Fibroblast of lung (primary cell): Measurements from ENCODE around the gene TSPAN16.

Experiments used
- CTCF ChIP-seq, 2 donors: IDR thresholded peaks in 1 of 2; conservative IDR thresholded peaks in 1 of 2; 1 replicate in 1 of 2; 2 replicates in 1 of 2; pipeline ENCODE4 v1.5.1; 2011 to 2012; ENCODE audit warnings: low read length in 2 of 2, control low read depth in 1 of 2, inconsistent platforms in 1 of 2, low read depth in 1 of 2, mild to moderate bottlenecking in 1 of 2
- EZH2 ChIP-seq: IDR thresholded peaks from 2 replicates; pipeline ENCODE4 v1.5.1; 2012; ENCODE audit warnings: low read length, control low read depth, mild to moderate bottlenecking; ENCODE audit errors: missing control alignments

GRCh38 chr19:11361771-11362731 is 66.1 kb downstream of the TSPAN16 start:
- no peak for TF ChIP-seq CTCF (conservative IDR thresholded peaks at IDR 0.05 in 1 of 2, IDR thresholded peaks at IDR 0.05 in 1 of 2; ENCODE audit: low read depth in 1 of 2, low read length in 2 of 2)
- no peak for TF ChIP-seq EZH2
